HEK293T (cell line): ENCODE results near the gene TMPRSS9.

Experiments
- BHLHE40 ChIP-seq: fragments of 450-650 bp; IDR thresholded peaks from 2 replicates; pipeline ENCODE4 v1.6.1; 2016; ENCODE audit warnings: mild to moderate bottlenecking, moderate library complexity, borderline replicate concordance
- CTBP1 ChIP-seq: fragments of 450-650 bp; IDR thresholded peaks from 2 replicates; pipeline ENCODE4 v1.6.1; 2016; ENCODE audit warnings: borderline replicate concordance
- FOXM1 ChIP-seq: fragments of 450-650 bp; IDR thresholded peaks from 2 replicates; pipeline ENCODE4 v1.6.1; 2017; ENCODE audit warnings: mild to moderate bottlenecking, borderline replicate concordance
- SP1 ChIP-seq: fragments of 450-650 bp; IDR thresholded peaks from 2 replicates; pipeline ENCODE4 v1.6.1; 2017
- TARDBP ChIP-seq: fragments of 450-650 bp; IDR thresholded peaks from 2 replicates; pipeline ENCODE4 v1.6.1; 2016
- ZNF384 ChIP-seq: fragments of 450-650 bp; IDR thresholded peaks from 2 replicates; pipeline ENCODE4 v1.6.1; 2016

DNA sequence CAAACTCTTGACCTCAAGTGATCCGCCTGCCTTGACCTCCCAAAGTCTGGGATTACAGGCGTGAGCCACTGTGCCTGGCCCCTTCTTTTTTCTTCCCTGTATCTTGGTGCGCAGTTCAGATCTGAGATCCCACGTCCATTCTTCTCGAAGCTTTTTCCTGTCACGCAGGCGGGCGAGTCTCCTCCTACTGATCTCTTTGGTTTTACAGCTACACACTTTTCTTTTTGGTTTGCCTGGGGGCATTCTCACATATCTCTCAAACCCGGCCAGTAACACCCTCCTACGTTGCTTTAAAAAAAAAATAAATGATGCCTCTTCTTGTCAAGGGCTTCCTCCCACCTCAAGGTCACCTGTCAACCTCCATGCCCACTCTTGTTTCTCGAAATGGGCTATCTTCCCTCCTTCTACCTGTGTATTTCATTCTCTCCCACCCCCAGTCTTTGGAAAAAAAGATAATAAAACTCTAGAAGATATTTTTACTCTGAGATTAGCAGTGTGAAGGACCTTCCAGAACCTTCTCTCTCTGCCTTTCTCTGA lies 12.1 kb downstream of the TMPRSS9 start:
- TF ChIP-seq FOXM1 (no peak), SP1 (no peak), BHLHE40 (no peak), TARDBP (no peak), CTBP1 (no peak), ZNF384 (no peak)
